Inflammatory macrophage treated with lipopolysaccharide for 1 hour (primary cell): ENCODE data around the gene CTDSP2.
"Not testable (repeated sequence)": the region's sequence is repeated elsewhere in the genome, so short reads cannot be mapped to it uniquely, and the experiment has no call there.

Experiments used
- DNase-seq, 2 donors: peaks; one replicate each; pipeline ENCODE4 v3.0.0-alpha.2; 2020 to 2022

The CTDSP2 gene

GRCh38 chr12:57777367-57777766 lies 69.2 kb downstream of the CTDSP2 start:
- no peak for DNase-seq

- DNase-seq, result no peak
These were observed 70.3 kb downstream of the CTDSP2 start for GRCh38 chr12:57776247-57776587.

GRCh38 chr12:57775563-57776246 lies 70.8 kb downstream of the CTDSP2 start:
- peak; percentile 70 to 83 for DNase-seq

GRCh38 chr12:57775044-57775443 lies 71.5 kb downstream of the CTDSP2 start:
- no peak for DNase-seq

GRCh38 chr12:57774634-57775033 lies 71.9 kb downstream of the CTDSP2 start:
- not testable (repeated sequence) for DNase-seq

- DNase-seq, result peak in 1 of 2 donors; percentile 66
These were observed 73.9 kb downstream of the CTDSP2 start, which contains the start of gene EEF1AKMT3 for GRCh38 chr12:57772429-57773322. TSS of gene EEF1AKMT3 (plus strand) at chr12:57772614. CDS start at chr12:57772725, 111 bp downstream.

GRCh38 chr12:57771873-57772428 lies 74.6 kb downstream of the CTDSP2 start, which contains the start of gene METTL1:
TSS of gene METTL1 (minus strand) at chr12:57772105. CDS start at chr12:57772083, 22 bp downstream.
- peak; percentile 96 to 98 for DNase-seq

GRCh38 chr12:57771236-57771872 lies 75.2 kb downstream of the CTDSP2 start:
- peak; percentile 97 to 99 for DNase-seq

GRCh38 chr12:57770734-57771133 lies 75.8 kb downstream of the CTDSP2 start:
- peak; percentile 51 to 67 for DNase-seq
